ENCODE data around the gene ASB13. TPM values are rescaled to one million over a fixed set of nuclear protein-coding genes. Genes with fewer than 3 reads are reported as not detected.

ASB13 gene
- total and polyA plus RNA-seq, 10 of the 15 experiments (the other 5 are each of a cell fraction or from before 2014, with no cell fraction given): 0.02 to 0.59 (median 0.10) TPM; not detected in 2

DNA sequence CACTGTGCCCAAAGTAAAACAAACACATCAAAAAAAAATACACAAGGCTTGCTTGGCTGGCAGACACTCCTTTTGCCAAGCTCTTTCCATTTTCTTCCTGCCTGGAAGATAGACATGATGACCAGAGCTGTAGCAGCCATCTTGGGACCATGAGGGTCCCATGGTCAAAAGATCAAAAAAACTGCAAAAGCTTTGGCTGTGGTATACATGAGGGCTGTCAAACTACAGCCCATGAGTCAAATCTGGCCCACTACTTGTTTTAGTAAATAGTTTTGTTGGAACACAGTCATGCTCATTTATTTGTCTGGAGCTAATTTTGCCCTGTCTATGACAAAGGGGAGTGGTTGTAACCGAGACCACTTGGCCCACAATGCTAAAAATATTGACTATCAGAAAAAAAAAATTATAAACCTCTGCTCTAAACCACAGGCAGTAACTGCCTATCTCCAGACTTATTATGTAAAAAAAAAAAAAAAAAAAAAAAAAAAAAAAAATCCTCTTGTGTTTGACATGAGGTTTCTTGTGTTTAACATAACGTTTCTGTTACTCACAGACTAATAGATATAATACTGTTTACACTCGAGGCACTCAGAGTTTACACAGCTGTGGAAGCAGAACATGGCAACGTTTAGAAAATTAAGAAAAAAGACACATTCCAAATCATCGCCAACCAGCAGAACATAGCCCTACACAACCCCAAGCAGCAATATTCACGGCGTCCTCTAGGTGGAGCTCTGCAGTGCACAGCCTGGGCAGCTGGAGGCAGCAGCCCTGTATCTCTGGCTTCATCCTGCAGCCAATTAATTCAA lies 36.9 kb downstream of the ASB13 start (continued):
- TF ChIP-seq, protein P1, sequence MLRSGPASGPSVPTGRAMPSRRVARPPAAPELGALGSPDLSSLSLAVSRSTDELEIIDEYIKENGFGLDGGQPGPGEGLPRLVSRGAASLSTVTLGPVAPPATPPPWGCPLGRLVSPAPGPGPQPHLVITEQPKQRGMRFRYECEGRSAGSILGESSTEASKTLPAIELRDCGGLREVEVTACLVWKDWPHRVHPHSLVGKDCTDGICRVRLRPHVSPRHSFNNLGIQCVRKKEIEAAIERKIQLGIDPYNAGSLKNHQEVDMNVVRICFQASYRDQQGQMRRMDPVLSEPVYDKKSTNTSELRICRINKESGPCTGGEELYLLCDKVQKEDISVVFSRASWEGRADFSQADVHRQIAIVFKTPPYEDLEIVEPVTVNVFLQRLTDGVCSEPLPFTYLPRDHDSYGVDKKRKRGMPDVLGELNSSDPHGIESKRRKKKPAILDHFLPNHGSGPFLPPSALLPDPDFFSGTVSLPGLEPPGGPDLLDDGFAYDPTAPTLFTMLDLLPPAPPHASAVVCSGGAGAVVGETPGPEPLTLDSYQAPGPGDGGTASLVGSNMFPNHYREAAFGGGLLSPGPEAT (IDR thresholded peaks at IDR 0.05; ENCODE audit: low read depth): no peak
- TF ChIP-seq CREB1 (IDR thresholded peaks at IDR 0.05; ENCODE audit: low read depth): 0 out of 2 replicates have a peak, but pooled peaks have one; percentile 13
- peak; percentile 88 for TF ChIP-seq RAD21 (IDR thresholded peaks at IDR 0.05; ENCODE audit: insufficient read depth, low read depth, low read length)
- TF ChIP-seq RFX5 (IDR thresholded peaks at IDR 0.05; ENCODE audit: low read depth, low read length): no peak
- no peak for TF ChIP-seq BMI1 (IDR thresholded peaks at IDR 0.05; ENCODE audit: borderline replicate concordance)
- no peak for TF ChIP-seq NFIC (IDR thresholded peaks at IDR 0.05; ENCODE audit: low read depth, low read length)
- no peak for TF ChIP-seq YBX1 (IDR thresholded peaks at IDR 0.05)
- TF ChIP-seq JUND (IDR thresholded peaks at IDR 0.05; ENCODE audit: low read depth, low read length): no peak
- no peak for TF ChIP-seq ZZZ3 (IDR thresholded peaks at IDR 0.05; ENCODE audit: control insufficient read depth, insufficient read length, low read depth)
- TF ChIP-seq IRF5 (IDR thresholded peaks at IDR 0.05; ENCODE audit: borderline replicate concordance): no peak
- no peak for TF ChIP-seq STAT3 (IDR thresholded peaks at IDR 0.05; ENCODE audit: low read depth, low read length)
- TF ChIP-seq CBFB (IDR thresholded peaks at IDR 0.05; ENCODE audit: low read depth): no peak
- TF ChIP-seq, protein P2, sequence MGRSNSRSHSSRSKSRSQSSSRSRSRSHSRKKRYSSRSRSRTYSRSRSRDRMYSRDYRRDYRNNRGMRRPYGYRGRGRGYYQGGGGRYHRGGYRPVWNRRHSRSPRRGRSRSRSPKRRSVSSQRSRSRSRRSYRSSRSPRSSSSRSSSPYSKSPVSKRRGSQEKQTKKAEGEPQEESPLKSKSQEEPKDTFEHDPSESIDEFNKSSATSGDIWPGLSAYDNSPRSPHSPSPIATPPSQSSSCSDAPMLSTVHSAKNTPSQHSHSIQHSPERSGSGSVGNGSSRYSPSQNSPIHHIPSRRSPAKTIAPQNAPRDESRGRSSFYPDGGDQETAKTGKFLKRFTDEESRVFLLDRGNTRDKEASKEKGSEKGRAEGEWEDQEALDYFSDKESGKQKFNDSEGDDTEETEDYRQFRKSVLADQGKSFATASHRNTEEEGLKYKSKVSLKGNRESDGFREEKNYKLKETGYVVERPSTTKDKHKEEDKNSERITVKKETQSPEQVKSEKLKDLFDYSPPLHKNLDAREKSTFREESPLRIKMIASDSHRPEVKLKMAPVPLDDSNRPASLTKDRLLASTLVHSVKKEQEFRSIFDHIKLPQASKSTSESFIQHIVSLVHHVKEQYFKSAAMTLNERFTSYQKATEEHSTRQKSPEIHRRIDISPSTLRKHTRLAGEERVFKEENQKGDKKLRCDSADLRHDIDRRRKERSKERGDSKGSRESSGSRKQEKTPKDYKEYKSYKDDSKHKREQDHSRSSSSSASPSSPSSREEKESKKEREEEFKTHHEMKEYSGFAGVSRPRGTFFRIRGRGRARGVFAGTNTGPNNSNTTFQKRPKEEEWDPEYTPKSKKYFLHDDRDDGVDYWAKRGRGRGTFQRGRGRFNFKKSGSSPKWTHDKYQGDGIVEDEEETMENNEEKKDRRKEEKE (IDR thresholded peaks at IDR 0.05): no peak
- TF ChIP-seq, protein P3, sequence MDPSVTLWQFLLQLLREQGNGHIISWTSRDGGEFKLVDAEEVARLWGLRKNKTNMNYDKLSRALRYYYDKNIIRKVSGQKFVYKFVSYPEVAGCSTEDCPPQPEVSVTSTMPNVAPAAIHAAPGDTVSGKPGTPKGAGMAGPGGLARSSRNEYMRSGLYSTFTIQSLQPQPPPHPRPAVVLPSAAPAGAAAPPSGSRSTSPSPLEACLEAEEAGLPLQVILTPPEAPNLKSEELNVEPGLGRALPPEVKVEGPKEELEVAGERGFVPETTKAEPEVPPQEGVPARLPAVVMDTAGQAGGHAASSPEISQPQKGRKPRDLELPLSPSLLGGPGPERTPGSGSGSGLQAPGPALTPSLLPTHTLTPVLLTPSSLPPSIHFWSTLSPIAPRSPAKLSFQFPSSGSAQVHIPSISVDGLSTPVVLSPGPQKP (IDR thresholded peaks at IDR 0.05; ENCODE audit: low read depth, low read length): no peak
- TF ChIP-seq SUPT20H (IDR thresholded peaks at IDR 0.05; ENCODE audit: borderline replicate concordance, control insufficient read depth, low read depth, low read length): no peak
- TF ChIP-seq ZNF24 (IDR thresholded peaks at IDR 0.05): no peak
- TF ChIP-seq ZBTB4 (CRISPR knock-in tag; IDR thresholded peaks at IDR 0.05): no peak
- no peak for TF ChIP-seq MTA2 (IDR thresholded peaks at IDR 0.05; ENCODE audit: low read depth)
- TF ChIP-seq ETV6 (conservative IDR thresholded peaks at IDR 0.05 in 1 of 2, IDR thresholded peaks at IDR 0.05 in 1 of 2; ENCODE audit: borderline replicate concordance in 1 of 2, low read depth in 1 of 2): no peak
